Superior temporal gyrus (tissue), 1 donor: ENCODE data around the gene AHDC1.

Experiments
- DNase-seq: peaks from one replicate; pipeline ENCODE4 v3.0.0-alpha.2; 2016; ENCODE audit errors: extremely low spot score

Gene AHDC1

DNA sequence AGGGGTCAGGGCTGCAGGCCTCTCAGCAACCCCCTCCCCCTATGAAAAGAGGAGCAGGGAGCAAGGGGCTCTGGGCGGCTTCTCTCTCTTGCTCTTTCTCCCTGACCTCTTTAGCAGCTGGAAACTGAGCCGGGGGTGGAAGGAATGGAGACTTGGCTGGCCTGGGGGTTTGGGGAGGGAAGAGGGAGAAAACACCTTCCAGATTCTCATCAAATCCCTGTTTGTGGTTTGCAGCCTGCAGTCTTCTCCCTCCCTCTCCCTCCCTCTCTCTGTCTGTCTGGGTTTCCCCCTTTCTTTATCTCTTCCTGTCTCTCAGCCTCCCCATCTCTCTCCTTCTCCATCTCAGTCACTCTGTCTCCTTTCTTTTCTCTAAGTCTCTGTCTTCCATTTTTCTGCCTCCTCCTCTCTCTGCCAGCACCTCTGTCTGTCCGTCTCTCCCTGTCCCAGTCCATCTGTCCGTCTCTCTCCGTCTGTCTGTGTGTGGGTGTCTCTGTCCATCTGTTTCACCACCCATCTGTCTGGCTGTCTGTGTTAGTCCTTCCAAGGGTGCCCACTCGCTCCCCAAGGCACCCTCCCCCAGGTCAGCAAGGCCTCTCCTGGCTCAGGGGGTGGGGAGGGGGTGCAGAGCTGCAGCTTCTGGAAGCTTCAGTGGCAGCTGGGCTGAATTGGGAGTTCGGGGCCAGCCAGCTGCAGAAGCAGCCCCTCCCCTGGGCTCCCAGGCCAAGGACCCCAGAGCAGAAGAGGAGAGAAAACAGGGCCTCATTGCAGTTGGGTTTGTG lies 6.2 kb downstream of the AHDC1 start:
- no peak for DNase-seq

- DNase-seq = no peak
Observed at GRCh38 chr1:27596986-27597385, 7.0 kb downstream of the AHDC1 start.

DNA sequence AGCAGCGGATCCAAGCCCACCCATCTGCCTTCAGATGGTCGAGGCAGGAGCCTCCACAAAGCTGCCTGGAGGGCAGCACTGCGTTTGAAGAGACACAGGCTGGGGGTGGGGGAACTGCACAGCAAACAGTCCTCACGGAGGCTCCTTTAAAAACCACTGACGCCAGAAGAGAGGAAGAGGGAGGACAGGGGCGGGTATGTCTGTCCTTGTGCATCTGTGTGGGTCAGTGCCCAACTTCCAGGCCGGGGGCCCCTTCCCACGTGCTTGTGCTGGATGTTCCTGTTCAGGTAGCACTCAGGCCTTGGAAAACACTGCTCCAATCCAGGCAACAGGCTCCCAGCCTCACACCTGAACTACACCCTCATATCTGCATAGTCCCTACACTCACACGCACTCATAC lies 7.7 kb downstream of the AHDC1 start:
- DNase-seq = no peak

- no peak for DNase-seq
Observed at GRCh38 chr1:27595597-27595996, 8.3 kb downstream of the AHDC1 start.

DNA sequence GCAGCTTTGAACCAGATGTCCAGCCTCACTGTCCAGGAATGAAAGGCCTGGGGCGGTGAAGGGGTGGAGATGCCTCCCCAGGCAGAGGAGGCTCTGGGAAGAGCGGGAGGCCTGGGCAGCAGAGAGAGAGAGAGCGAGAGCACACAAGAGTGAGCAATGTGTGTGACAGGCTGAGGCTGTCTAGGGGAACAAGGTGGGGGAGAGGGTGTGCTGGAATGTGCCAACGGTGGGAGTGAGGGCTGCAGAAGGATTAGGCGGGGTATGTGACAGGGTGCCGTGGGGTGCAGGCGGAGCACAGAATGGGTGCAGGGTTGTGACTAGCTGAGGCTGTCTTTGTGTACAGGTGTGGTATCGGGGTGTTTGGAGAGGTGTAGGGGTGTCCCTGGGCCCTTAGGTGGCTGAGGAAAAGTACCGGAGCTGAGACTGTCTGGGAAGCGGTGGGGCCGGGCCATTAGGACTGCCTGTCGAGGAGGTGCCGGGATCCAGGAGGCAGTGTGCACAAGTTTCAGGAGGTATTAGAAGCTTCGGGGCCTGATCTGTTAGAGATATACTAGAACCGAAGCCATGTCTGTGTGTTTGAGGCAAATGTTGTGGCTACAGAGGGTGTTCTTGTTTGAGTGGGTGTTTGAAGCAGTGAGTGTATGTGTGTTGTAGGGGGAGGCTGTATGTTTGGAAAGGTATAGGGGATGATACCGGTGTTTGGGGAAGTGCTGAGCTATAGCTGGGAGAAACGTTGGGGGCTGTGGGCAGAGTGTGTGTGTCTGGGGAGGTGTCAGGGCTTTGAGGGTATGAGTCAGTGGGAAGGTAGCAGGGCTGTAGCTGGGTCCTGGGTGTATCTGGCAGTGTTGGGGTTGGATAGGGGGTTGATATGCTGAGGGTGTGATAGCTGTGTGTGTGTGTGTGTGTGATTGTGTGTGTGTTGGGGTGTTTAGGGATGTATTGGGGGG lies 9.1 kb downstream of the AHDC1 start:
- no peak for DNase-seq

DNA sequence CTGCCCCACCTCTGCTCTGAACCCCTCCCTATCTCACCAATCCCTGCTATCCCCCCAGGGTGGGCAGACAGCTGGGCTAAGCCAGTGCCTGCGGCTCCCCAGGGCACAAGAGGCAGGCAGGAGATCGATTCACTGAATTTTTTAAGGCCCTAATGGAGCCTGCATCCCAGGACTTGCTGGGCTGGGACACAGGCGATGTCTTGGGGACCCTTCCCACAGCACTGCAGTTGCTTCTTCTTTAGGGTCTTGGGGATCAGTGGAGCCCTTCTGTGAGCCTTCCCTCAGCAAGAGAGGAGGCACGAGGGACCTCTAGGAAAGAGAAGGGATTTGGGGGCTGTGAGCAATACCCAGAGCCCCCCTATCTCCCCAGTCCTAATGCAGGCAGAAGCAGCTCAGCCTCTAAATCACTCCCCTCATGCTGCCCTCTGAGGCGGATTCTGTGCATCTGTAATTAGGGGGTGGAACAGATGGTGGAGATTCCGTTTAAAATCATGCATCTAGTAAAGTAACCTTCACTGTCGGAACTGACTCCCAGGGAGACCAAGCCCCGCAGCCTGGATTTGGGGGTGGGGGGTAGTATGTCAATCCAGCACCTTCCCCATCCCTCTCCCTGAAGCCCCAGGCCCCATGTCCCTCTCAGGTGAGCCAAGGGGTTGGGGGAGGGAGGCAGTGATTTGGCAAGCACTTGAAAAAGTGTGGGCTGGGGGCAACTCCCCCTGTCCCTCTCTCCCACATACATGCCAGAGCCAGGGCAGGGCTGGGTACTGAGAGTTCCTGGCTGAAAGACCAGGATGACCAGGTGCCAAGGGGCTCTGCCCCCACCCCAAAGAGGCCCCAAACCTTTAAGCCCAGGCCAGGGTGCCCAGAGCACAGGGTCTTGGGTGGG lies 10.0 kb downstream of the AHDC1 start:
- no peak for DNase-seq

GRCh38 chr1:27592931-27593677 lies 10.8 kb downstream of the AHDC1 start:
- no peak for DNase-seq

DNA sequence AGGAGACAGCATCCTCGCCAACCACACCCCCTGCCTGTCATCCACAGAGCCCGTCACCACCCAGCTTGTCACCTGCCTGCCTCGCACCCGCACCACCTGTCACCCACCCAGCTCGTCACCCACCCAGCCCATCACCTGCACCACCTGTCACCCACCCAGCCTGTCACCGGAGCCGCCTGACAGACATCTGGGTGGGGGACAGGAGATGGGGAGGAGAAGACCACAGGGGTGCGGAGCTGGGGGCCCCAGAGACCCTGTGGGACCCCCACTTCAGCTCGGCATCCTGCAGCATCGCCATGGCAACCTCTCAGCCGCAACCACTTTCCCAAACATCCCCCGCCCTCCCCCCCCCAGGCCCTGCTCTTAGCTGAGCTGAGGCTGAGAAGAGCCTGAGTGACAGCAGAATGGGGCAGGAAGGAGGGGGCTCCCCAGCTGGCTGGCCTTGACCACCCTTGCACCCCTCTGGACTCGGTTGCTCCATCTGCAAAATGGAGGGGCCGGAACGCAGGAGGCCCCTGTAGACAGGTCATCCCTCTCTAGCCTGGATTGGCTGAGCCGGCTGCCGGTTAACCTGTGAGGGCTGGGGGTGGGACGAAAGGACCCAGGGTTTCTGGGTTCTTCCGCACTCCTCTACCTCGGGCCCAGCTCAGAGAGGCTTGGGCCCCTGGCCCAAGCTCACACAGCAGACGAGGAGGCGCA lies 11.6 kb downstream of the AHDC1 start:
- DNase-seq = no peak

- no peak for DNase-seq
Observed at GRCh38 chr1:27591622-27592021, 12.3 kb downstream of the AHDC1 start.

GRCh38 chr1:27590917-27591508 lies 12.9 kb downstream of the AHDC1 start:
- DNase-seq = no peak

DNA sequence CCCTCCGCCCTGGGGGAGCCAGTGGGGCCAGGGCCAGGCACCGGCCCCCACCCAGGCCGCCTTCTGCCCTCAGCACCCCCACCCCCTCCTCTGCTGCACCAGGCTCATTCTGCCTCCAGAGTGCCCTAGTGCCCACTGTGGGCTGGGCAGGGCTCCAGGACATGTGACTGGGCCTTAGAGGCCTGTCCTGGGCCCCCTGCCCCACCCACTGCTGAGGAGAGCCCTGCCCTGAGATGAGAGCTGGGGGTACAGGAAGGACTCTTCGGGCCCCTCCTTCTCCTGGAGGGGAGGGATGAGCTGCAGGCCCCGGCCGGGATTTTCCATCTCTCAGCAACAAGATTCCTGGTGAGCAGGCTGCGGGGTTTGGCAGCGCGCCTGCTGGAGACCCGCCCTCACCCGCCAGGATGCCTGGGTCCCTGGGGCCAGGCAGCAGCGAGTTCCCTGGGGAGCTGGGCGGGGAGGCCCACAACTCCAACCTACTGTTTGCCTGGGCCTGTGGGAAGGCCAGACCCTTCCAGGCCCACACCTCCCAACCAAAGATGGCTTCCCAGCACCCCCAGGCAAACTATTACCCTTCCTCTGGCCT lies 14.0 kb downstream of the AHDC1 start:
- no peak for DNase-seq

DNA sequence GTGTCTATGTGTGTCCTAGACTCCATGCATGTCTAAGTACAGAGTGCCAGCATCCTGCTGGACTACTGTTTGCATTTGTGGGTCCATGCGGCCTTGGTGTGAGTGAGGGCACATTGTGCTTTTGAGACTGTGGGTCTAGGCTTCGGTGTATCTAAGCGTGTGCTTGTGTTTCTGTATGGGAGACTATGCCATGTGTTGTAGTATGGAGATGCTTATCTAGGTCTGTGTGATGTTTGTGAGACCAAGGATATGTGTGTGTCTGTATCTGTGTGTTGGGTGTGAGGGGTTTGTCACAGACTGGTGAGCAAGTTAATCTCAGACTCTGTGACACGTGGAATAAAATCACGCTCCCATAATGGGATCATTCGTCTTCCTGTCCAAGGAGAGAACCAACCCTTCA lies 14.5 kb downstream of the AHDC1 start:
- DNase-seq = no peak

- no peak for DNase-seq
Observed at GRCh38 chr1:27588256-27589232, 15.4 kb downstream of the AHDC1 start.

DNA sequence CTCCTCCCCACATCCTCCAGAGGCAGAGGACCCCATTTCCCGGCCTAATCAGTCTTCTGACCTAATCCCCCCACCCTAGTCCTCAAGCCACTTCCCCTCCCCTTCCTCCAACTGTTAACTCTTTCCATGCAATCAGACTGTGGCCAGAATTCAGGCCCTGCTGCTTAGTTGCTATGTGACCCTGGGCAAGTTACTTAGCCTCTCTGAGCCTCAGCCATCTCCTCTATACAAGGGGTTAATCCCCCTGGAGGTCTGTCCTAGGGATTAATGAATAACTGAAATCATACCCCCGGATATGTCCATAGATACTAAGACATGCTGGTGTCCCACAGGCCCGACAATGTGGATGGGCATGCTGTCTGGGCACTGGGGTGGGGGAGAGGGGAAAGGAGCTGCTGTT lies 18.3 kb downstream of the AHDC1 start:
- no peak for DNase-seq

DNA sequence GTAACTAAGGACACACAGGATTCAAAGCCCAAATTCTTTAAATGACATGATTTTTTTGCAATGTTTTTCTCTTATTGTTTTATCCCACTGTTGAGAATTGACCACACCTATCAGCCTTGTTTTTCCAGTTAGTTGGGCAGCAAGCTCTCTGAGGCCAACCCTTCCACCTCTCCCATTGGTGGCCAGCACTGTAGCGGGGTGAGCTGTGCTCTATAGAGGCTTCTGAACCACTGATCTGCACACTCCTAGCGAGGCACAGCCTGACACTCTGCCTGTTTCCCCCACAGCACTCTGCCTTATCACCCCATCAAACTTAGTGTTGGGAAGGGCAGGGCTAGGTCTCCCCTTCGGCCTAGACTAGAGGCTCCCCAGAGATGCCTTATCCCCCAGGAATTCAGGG lies 19.5 kb downstream of the AHDC1 start:
- DNase-seq = no peak

DNA sequence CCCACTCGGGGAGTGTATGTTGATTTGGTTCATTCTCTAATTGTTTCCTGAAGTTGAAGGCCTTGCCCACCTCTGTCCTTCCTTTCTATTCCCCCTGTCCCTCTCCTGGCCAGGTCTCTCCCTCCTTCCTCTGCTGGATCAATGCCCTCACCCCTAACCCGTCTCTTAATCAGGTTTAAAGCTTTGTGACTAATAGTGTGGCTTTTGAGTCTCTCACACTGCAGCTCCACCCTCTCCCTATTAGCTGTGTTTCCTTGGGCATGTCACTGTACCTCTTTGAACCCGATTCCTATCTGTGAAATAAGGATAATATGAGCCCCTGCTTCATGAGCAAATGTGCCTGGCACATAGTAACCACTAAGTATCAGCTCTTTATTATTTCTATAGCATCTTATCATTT lies 20.5 kb downstream of the AHDC1 start:
- no peak for DNase-seq

GRCh38 chr1:27581823-27582243 lies 22.1 kb downstream of the AHDC1 start:
- no peak for DNase-seq

- no peak for DNase-seq
Observed at GRCh38 chr1:27577504-27578188, 26.3 kb downstream of the AHDC1 start.
